ENCODE data around the gene MGME1.

DNA sequence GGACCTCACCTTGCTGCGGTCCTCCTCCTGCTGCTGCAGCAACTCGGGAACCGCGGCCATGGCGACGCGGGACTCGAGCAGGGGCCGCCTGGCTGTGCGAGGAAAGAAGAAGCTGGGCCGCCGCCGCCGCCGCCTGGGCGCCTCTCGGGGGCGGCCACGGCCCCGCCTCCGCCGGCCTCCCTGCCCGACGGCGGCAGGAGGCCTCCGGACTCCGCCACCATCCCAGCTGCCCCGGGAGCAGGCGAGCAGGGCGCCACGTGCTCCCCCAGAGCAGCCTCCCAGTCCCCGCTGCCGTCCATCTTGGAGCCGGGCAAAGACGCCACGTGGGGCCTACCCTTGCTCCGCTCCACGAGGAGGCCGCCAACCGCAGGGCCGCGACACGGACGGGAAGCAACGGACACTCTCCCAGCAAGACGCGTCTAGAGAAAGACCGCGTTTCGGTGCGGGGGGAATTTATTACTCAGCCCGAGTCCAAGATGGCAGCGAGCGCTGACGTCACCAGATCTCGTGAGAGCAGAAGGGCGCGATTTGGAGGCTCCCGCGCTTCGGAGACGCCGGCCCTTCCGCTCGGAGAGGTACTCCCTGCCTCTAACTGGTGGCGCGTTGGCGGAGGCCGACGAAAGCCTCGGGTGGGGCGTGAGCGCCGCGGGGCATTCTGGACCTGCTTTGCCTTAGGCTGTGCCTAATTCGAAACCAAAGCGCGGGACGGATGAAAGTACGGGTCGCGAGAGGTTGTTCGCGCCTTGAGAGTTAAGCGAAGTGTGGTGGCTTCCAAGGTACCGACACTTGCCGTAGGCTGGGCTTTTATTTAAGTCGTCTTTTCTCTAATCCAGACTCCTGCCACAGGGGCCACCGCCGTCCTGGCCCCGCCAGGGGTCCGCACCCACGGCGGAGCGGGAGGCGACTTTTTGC, at the start of gene MGME1, which contains the start of gene SNX5:
- TF ChIP-seq POLR2A (IDR thresholded peaks at IDR 0.05) = peak; percentile 26 to 33
- TF ChIP-seq, protein P1, sequence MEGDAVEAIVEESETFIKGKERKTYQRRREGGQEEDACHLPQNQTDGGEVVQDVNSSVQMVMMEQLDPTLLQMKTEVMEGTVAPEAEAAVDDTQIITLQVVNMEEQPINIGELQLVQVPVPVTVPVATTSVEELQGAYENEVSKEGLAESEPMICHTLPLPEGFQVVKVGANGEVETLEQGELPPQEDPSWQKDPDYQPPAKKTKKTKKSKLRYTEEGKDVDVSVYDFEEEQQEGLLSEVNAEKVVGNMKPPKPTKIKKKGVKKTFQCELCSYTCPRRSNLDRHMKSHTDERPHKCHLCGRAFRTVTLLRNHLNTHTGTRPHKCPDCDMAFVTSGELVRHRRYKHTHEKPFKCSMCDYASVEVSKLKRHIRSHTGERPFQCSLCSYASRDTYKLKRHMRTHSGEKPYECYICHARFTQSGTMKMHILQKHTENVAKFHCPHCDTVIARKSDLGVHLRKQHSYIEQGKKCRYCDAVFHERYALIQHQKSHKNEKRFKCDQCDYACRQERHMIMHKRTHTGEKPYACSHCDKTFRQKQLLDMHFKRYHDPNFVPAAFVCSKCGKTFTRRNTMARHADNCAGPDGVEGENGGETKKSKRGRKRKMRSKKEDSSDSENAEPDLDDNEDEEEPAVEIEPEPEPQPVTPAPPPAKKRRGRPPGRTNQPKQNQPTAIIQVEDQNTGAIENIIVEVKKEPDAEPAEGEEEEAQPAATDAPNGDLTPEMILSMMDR (IDR thresholded peaks at IDR 0.05) = no peak

Data from sigmoid colon (tissue), 3 donors.